ENCODE measurements around the gene RCVRN. TPM values are rescaled to one million over a fixed set of nuclear protein-coding genes. Genes with fewer than 3 reads are reported as not detected.

Gene RCVRN
- total and polyA plus RNA-seq, 2 of the 13 experiments (the other 11 are each of a cell fraction or from before 2014, with no cell fraction given): not detected

DNA sequence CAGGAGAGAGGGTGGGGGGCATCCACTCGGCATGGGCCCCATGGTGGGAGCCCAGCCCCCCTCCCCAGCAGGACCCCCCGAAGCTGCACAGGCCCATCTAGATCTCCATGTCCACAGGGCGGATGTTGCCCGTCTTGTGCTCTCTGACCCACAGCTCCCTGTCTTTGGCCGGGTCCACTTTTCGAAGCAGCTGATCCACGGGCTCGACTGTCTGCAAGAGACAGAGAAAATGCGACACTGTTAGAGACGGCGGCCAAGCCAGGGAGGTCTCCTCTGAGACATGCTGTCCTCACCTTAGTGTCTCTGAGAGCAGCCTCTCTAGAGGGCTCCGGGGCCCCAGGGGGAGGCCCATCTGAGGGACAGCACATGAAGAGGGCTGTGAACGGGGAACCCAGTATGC, 12.1 kb upstream of the RCVRN start:
- H3K4me3 ChIP-seq (replicated peaks in 1 of 3; ENCODE audit: insufficient read depth in 1 of 3, low read depth in 2 of 3, low read length in 3 of 3): no peak overlapping the region
- FAIRE-seq: no peak
- H3K9ac ChIP-seq (ENCODE audit: insufficient read depth, low read depth, low read length): no peak overlapping the region
- H3K79me2 ChIP-seq (ENCODE audit: insufficient read depth, low read length): no peaks in the 10 kb centered on the region
- POLR2A ChIA-PET: no interaction called here
- DNase-seq (ENCODE audit: low spot score): no peak
- ATAC-seq: no peak
- no peak for TF ChIP-seq ZFX (CRISPR knock-in tag; IDR thresholded peaks at IDR 0.05; ENCODE audit: low read depth)
- no peak for TF ChIP-seq ZFP36 (IDR thresholded peaks at IDR 0.05; ENCODE audit: borderline replicate concordance, low read depth, low read length, partially characterized antibody)
- TF ChIP-seq, protein P1, sequence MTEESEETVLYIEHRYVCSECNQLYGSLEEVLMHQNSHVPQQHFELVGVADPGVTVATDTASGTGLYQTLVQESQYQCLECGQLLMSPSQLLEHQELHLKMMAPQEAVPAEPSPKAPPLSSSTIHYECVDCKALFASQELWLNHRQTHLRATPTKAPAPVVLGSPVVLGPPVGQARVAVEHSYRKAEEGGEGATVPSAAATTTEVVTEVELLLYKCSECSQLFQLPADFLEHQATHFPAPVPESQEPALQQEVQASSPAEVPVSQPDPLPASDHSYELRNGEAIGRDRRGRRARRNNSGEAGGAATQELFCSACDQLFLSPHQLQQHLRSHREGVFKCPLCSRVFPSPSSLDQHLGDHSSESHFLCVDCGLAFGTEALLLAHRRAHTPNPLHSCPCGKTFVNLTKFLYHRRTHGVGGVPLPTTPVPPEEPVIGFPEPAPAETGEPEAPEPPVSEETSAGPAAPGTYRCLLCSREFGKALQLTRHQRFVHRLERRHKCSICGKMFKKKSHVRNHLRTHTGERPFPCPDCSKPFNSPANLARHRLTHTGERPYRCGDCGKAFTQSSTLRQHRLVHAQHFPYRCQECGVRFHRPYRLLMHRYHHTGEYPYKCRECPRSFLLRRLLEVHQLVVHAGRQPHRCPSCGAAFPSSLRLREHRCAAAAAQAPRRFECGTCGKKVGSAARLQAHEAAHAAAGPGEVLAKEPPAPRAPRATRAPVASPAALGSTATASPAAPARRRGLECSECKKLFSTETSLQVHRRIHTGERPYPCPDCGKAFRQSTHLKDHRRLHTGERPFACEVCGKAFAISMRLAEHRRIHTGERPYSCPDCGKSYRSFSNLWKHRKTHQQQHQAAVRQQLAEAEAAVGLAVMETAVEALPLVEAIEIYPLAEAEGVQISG (CRISPR knock-in tag; IDR thresholded peaks at IDR 0.05): no peak
- no peak for TF ChIP-seq ZNF446 (CRISPR knock-in tag; IDR thresholded peaks at IDR 0.05)
- TF ChIP-seq DNMT1 (CRISPR knock-in tag; IDR thresholded peaks at IDR 0.05): no peak
- TF ChIP-seq ZNF180 (CRISPR knock-in tag; IDR thresholded peaks at IDR 0.05; ENCODE audit: borderline replicate concordance, low read depth): no peak
- no peak for TF ChIP-seq ZNF879 (CRISPR knock-in tag; IDR thresholded peaks at IDR 0.05)
- TF ChIP-seq, protein P2, sequence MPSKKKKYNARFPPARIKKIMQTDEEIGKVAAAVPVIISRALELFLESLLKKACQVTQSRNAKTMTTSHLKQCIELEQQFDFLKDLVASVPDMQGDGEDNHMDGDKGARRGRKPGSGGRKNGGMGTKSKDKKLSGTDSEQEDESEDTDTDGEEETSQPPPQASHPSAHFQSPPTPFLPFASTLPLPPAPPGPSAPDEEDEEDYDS (CRISPR knock-in tag; IDR thresholded peaks at IDR 0.05): no peak
- no peak for TF ChIP-seq RARG (CRISPR knock-in tag; IDR thresholded peaks at IDR 0.05; ENCODE audit: low read depth)
- no peak for TF ChIP-seq RXRB (CRISPR knock-in tag; IDR thresholded peaks at IDR 0.05; ENCODE audit: borderline replicate concordance)
- no peak for TF ChIP-seq GZF1 (CRISPR knock-in tag; IDR thresholded peaks at IDR 0.05)
- no peak for TF ChIP-seq FOXO1 (CRISPR knock-in tag; IDR thresholded peaks at IDR 0.05)
- no peak for TF ChIP-seq ZNF234 (CRISPR knock-in tag; conservative IDR thresholded peaks at IDR 0.05)
- no peak for TF ChIP-seq KLF12 (CRISPR knock-in tag; IDR thresholded peaks at IDR 0.05; ENCODE audit: borderline replicate concordance)
- no peak for TF ChIP-seq ZNF619 (CRISPR knock-in tag; IDR thresholded peaks at IDR 0.05)
- TF ChIP-seq GPN1 (CRISPR knock-in tag; IDR thresholded peaks at IDR 0.05; ENCODE audit: borderline replicate concordance): no peak
- no peak for TF ChIP-seq ZNF260 (CRISPR knock-in tag; IDR thresholded peaks at IDR 0.05; ENCODE audit: borderline replicate concordance, low read depth)
- TF ChIP-seq JDP2 (CRISPR knock-in tag; IDR thresholded peaks at IDR 0.05; ENCODE audit: borderline replicate concordance): no peak
- H3K27ac ChIP-seq (ENCODE audit: extremely low read length, insufficient read depth, low read length): no peak overlapping the region
- H4K20me1 ChIP-seq (ENCODE audit: insufficient read depth, low read length): no peaks in the 10 kb centered on the region
- CTCF ChIA-PET (ENCODE audit: low intra/inter-chr PET ratio, low total read pairs): no interaction called here
- H3K27me3 ChIP-seq (ENCODE audit: control insufficient read depth in 1 of 2, insufficient read depth in 2 of 2, low read length in 2 of 2): peaks cover 3 to 28% of the 10 kb centered on the region in 2 experiments; a peak in 3 of 5 replicates
- no peak overlapping the region for H3K4me2 ChIP-seq (ENCODE audit: low read depth, low read length)
- H2AFZ ChIP-seq (ENCODE audit: low read length): no peak overlapping the region
- intact Hi-C loops (cut with micrococcal nuclease; ENCODE audit: unreplicated experiment) (no loop called here), in situ Hi-C loops (cut with HindIII; ENCODE audit: extremely low pct_ligation_motif_present, low pct_unique_long_range_greater_than_20kb) (no loop called here)
- no peaks in the 10 kb centered on the region for H3K4me1 ChIP-seq (ENCODE audit: insufficient read depth, low read length)
- no TSS peak for BruUV-seq (replicated peaks)
- WGBS (ENCODE audit: low lambda C conversion rate): 35% methylated on average over 2 of the region's 13 CpGs
- H3K36me3 ChIP-seq (replicated peaks in 1 of 2; ENCODE audit: control insufficient read depth in 1 of 2, insufficient read depth in 2 of 2, low read length in 2 of 2): no peaks in the 10 kb centered on the region
- no peaks in the 10 kb centered on the region for H3K9me3 ChIP-seq (ENCODE audit: low read length)

All from HepG2 (cell line).